ENCODE results near the gene PRKCZ.

Gene PRKCZ

DNA sequence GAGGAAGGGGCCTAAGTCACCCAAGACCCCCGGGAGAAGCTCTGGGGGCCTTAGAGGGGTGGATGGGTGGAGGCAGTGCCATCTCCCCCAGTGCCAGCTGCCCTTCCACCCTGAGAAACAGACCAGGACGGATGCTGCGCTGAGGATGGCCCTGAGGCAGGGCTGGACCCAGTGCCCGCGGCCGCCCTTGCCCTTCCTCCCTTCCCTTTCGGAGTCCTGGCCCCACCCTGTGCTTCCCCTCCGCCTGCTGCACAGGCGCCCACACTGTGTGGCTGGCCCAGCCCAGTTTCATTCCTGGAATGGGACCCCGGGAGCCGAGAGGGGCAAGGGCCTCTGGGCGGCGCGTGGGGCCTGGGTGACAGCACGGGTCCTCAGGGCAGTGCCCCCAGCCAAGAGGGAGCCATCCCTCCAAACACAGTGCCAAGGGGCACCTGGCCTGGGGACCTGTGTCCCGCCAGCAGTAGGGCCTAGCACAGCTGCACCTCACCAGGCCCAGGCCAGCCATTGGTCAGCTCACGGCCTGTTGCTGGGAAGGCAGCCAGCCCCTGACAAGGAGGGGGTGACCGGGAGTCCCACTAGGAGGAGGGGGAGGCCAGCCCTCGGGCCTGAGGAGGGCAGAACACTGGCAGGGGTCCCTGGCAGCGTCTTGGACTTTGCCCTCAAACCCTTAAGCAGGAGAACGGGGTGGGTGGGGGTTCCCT, 164.5 kb downstream of the PRKCZ start:
- no peak for DNase-seq

DNA sequence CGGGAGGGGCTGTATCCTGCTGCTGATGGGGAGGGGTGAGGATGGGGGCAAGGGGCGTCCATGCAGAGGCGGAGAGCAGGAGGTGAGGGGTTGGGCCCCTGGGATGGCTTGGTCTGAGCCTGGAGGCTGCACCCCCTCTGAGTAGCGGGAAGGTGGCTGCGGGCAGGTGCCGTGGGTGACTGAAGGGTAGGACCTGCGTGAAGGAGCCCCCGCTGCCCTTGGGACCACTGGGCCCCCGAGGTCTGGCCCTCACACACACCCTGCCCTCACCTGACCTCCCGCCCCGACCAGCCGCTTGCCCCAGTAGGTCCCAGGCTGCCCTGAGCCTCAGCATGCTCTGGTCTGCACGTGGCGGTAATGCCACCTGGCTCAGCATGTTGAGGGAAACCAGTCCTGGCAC, 165.1 kb downstream of the PRKCZ start:
- DNase-seq: no peak

DNA sequence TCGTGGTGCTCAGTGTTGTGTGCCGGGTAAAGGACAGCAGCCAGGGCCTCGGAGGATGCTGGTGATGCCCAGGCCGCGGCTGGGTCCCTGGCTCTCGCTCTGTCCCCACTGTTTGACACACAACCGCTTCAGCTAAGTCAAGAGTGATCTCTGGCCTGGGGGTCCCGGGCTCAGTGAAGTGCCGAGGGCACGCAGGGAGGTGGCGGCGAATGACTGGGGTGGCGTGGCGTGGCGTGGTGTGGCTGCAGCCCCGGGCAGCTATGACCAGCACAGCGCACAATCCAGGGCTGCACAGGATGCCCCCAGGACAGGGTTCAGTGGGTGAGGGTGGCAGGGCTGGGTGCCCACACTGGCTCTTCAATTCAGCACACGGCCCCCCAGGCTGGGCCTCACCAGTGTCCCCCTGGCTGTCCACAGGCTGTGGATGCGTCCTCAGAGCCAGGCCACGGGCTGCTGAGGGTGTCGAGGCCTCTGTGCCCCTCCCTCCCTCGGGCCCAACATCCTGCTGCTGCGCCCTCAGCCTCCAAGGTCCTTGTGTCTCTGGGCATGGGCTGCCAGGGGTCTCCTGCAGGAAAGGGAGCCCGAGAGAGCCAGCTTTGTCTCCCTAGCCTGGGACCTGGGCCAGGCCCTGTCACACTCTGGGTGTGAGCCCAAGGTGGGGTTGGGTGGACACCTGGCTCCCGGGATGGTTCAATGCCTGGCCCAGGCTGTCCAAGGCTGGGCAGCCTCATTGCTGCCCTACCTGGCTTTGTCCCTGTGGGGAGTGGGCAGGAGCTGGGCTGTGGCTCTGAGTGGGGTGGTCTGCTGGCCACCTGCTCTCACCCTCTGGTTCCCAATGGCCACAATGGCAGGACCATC, 165.9 kb downstream of the PRKCZ start:
- no peak for DNase-seq

DNA sequence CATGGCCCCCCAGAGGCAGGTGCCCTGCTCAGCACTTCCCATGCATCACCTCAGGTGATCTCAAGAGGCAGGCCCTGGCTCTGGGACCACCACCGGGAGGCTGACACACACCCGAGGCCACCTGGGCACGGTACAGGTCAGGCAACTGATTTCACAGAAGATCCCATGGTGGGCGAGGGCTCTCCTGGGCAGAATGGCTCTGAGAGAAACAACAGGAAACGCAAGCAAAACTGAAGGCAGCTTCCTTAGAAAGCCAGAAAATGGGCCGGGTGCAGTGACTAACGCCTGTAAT, 166.5 kb downstream of the PRKCZ start:
- no peak for DNase-seq

DNA sequence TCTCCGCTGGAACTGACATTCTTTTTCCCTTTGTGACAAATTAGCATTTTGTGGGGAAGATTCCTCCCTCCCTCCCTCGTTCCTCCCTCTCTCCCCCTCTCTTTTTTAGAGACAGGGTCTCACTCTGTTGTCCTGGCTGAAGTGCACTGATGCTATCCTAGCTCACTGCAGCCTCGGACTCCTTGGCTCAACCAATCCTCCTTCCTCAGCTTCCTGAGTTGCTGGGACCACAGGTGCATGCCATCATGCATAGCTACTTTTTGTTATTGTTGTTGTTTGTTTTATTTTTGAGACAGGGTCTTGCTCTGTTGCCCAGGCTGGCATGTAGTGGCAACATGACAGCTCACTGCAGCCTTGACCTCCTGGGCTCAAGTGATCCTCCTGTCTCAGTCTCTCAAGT, 171.1 kb downstream of the PRKCZ start:
- no peak for DNase-seq

DNA sequence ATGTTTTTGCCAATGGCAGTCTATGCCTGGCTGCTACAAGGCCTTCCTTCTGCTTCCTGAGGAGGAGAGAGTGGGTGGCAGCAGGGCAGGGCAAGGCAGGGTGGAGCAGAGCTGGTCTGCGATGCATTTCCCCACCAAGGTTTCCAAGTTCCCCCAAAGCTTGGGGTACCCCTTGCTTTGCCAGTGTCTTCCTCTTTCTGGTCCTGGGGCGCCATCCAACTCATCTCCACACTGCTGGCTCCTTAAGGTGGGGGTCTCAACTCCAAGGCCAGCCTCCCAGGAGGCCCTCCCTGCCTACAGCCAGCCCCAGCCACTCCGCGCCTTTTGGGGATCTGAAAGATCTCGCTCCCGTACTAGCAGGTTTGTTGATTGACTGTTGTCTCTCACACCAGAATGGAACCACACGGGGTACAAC, 174.0 kb downstream of the PRKCZ start:
- no peak for DNase-seq

DNA sequence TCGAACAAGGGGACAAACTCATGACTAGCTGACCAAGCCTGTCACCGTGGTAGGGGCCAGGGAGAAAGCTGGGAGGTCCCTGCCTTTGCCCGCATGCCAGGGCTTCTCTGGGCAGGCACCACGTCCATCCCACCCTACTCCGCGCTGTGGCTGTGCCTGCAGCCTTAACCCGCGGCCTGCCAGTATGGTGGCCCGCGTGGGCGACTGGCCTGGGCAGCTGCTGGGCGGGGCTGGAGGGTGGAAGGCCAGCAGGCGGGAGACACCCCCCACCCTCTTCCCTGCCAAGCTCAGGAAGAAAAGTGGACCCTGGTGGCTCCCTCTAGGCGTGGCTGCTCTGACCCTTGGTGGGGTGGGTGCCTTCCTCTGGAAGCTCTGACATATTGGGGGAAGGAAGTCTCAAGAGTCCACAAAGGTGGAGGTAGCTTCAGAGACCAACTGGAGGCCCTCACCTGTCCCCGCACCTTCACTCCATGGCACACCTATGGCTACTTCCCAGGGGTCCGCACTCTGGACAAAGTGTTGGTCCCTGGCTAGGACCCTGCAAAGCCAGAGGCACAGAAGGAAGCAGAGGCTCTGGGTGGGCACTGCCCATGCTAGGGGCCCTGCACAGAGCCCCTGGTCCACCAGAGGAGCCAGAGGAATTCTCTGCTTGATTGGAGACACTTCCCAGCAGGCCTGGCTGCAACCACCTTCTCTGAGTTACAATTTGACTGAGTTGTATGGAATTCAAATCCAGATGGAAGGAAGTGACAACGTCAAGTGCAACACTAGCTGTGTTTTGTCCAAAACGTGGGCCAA, 174.6 kb downstream of the PRKCZ start:
- DNase-seq: no peak

DNA sequence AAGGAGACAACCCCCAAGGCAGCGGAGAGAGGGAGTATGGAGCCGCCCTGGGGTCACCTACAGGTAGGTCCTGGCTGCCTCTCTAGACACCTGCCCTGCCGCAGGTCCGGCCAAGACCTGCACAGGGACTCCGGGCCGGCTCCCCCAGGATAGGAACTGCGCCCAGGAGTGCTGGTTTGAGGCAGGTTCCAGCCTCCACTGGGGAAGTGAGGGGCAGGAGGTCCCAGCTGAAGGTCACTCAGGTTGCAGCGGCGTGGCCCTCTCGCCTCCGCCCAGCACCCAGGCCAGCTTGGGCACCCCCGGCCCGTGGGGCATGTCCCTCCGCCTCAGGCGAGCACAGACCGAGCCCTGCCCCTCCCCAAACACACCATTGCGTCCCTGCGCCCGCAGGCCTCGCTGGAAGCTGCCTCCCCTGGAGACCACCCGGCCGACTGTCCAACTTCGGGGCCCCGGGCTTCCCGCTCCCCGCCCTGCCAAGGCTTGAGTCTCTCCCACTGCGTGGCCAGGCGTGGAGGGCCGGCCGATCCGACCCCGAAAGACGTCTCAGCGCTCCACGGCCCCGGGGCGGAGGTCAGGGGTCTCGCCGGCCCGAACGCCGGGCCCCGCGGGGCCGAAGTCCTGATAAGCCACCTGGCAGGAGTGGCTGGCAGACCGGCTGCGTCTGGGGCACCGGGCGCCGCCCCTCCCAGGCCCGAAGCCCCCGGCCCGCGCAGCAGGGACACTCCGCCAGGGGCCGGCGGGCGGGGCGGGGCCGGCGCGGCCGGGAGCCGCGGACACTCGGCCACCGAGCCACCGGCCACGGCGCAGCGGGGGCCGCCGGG, 176.5 kb downstream of the PRKCZ start:
- DNase-seq: no peak

DNA sequence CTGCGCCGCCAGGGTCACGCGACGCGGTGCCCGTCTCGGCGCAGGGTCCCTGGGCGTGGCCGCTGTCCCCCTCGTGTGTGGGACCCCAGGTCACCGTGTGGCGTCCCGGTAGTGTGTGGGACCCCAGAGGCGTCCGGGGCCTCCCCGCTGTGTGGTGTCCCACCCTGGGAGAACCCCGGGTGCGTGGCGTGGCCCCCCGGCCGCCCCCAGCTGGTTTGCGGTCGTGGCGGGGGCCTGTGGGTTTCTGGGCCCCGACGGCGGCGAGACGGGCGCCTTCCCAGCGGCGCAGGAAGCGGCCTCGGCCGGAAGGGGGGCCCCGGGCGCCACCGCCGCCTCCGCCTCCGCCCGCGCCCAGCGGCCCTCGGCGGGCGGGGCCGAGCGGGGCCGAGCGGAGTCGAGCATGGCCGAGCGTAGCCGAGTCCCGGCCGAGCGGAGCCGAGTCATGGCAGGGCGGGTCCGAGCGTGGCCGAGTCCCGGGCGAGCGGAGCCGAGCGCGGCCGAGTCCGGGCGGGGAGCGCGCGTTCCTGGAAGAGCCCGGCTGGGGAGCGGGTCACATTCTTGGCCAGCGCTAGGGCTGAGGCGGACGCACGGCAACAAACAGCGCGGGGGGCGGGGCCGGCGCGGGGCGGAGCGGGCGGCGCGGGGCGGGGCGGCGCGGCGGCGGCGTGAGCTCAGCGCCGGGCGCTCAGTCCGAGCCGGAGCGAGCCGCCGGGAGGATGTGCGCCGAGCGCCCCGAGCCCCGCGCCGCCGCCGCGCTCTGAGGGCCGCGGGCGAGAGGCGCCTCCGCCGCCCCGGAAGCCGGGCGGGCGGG, 177.3 kb downstream of the PRKCZ start:
- DNase-seq: peak; percentile 99

DNA sequence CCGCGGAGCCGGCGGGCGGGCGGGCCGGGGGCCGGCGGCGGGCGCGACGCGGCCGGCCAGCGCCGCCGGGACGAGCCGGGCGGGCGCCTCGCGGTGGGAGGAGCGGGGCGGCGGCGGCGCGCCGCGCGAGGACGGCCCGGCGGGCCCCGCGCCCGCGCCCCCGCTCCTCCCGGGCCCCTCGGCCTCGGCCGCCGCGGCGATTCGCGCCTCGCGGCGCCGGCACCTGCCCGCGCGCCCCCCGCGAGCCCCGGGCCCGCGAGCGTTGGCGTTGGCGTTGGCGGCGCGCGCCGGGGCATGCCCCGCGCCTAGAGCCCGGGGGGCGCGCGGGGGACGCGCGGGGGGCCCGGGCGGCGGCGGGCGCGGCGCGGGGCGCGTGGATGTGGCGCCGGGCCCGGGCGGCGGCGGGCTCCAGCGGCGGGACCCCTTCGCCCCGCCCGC, 178.0 kb downstream of the PRKCZ start, which contains the start of gene SKI:
Gene SKI (plus strand): TSS at position 163 of the 438 bp plus-strand sequence. CDS start 448 bp downstream, outside the sequence.
- no peak for DNase-seq

DNA sequence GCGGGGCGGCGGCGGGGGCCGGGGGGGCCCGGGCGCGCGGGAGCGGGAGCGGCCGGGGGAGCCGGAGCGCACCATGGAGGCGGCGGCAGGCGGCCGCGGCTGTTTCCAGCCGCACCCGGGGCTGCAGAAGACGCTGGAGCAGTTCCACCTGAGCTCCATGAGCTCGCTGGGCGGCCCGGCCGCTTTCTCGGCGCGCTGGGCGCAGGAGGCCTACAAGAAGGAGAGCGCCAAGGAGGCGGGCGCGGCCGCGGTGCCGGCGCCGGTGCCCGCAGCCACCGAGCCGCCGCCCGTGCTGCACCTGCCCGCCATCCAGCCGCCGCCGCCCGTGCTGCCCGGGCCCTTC, 178.5 kb downstream of the PRKCZ start:
- DNase-seq: no peak

DNA sequence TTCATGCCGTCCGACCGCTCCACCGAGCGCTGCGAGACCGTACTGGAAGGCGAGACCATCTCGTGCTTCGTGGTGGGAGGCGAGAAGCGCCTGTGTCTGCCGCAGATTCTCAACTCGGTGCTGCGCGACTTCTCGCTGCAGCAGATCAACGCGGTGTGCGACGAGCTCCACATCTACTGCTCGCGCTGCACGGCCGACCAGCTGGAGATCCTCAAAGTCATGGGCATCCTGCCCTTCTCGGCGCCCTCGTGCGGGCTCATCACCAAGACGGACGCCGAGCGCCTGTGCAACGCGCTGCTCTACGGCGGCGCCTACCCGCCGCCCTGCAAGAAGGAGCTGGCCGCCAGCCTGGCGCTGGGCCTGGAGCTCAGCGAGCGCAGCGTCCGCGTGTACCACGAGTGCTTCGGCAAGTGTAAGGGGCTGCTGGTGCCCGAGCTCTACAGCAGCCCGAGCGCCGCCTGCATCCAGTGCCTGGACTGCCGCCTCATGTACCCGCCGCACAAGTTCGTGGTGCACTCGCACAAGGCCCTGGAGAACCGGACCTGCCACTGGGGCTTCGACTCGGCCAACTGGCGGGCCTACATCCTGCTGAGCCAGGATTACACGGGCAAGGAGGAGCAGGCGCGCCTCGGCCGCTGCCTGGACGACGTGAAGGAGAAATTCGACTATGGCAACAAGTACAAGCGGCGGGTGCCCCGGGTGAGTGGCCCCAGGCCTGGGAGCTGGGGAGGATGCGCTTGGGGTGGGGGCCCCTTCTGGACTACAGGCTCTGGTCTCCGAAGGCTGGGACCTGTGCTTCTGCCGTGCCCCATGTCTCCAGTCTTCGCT, 179.0 kb downstream of the PRKCZ start:
- peak; percentile 74 for DNase-seq

DNA sequence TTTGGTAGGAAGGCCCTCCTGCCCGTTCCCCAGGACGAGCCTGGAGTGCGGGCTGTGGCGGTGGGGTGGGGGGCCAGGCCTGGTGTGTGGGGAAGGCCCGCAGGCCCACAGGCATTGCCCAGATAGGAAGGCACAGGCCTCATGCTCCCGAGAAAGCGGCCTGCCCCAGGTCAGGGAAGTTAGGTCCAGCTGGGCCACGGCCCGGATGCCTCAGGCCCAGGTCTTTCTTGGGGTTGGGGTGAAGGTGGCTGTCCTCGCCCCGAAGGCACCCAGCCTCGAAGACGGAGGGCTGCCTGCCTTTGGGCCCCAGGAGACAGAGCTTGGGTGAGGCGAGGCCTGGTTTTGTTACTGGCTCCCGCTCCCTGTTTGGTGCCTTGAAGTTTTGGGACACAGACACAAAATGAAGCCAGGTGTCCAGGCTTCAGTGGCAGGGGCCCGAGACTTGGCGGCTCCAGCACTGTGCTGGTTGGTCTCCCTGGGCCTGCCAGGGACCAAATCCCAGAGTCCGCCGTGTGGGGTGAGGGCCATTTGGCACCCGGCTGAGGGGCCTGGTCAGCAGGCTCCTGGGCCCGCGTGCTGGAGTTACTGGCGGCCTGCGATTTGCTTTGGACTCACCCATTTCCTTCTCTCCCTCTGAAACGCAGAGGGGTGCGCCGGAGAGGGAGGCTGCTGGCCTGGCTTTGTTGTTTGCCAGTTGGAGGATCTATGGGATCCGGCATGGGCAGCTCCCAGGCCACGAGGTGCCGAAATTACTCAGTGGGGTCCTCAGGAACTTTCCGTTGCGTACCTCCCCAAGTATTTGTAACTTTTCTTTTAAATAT, 179.9 kb downstream of the PRKCZ start:
- DNase-seq: no peak

DNA sequence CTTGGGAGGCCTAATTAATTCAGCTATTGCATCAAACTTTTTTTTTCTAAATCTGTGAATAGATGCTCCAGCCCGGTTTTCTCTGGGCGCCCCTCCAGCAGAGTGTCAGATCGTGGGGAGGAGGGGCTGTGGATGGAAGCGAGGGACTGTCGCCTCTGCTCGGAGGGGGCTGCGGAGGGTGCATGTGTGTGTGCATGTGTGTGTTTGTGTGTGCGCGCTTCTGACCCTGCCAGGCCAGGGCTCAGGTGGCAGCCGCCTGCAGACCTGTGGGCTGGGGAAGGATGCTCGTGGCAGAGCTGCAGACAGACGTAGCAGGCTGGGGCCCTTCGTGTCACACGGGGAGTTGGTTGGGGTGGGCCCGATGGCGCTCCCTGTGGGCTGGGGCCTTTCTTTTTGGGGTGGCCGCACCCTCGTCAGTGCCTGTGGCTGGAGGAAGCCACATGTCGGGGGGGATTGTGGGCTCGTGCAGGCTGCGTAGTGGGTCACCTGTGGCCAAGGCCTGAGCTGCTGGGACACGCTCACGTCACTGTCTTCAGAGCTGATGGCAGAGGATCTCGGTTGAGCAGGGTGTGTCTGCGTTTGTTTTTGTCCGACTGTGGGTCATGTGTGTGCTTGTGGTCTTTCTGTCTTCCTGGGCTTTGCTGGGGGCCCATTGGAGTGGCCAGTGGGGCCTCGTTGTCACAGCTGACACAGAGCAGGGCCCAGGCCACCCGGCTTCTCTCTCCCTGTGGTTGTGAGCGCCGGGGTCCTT, 180.7 kb downstream of the PRKCZ start:
- no peak for DNase-seq

DNA sequence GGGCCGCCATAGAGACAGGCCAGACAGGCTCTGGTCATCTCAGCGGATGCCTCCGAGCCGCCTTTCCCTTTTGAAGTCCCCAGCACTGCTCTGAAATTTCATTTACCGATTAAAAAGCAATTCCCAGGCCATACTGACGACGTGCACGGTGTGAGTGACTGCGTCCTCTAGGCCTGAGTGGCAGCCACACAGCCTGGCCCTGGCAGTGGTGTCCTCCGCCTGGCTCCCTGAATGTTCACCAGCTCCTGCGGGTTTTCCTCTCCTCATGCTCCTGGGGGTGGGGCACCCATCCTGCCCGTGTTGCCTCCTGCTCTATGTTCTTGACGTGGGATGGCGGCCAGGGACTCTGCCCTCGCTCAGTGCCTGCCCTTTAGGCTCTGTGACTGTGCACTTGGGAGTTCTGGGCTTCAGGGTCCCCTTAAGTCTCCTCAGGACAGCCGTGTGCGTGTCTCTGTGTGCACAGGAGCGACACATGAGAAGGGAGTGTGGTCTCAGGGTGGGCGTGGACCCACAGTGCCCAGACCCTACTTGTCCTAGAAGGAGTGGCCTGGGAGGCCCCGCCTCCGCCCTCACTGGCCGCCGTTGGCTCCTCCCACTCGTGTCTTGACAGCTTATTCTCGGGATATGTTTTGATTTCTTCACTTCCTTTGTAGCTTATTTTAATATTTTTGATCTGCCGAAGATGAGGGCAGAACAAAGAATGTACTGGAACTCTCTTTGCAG, 181.5 kb downstream of the PRKCZ start:
- no peak for DNase-seq

DNA sequence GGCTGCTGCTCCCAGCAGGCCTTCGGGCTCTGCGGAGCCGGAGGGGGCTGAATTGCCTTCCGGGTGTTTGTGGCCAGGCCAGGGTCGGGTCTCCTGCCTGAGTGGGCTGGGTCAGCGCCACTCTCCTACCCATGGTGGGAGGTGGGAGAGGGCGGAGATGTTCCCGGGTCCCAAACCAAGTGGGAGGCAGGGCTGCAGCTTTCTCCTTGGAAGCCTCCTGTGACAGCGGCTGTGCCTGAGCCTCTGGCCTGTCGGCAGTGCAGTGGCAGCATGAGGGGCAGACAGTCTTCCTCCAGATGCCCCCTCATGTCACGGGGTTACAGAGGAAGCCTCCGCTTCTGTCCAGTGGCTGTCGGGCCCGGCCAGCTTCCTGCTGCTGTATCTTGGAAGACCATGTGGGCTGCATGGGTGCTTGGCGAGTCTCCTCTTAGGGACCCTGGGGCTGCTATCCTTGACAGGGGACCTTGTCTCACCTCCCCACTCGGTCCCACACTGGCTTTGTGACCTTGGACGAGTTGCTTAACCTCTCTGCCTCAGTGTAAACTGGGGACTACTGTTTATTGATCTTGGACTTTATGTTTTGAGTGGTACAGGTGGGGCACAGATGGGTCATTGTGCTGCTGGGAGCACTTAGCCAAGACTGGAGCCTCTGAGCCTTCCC, 182.2 kb downstream of the PRKCZ start:
- DNase-seq: no peak

DNA sequence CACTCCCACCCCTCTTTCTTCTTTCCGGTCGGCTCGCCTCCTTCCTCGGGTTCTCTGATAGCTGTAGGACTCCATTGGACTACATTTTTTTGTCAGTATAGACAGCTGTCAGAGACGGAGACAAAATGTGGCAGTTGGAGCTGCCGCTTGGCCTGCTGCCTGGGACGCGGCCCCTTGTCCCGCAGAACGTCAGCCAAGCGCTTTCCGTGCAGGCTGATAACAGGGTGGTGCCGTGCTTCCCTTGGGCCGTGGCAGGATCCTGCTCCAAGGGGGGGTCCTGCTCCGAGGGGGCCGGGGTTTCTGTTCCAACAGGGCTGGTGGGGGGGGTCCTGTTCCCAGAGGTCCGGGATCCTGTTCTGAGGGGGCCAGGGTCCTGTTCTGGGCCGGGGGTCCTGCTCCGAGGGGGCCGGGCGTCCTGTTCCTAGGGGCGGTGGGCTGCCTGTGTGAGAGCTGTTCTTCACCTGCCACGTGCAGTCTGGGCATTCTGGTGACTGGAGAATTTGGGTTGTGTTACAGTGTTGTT, 182.8 kb downstream of the PRKCZ start:
- DNase-seq: no peak

DNA sequence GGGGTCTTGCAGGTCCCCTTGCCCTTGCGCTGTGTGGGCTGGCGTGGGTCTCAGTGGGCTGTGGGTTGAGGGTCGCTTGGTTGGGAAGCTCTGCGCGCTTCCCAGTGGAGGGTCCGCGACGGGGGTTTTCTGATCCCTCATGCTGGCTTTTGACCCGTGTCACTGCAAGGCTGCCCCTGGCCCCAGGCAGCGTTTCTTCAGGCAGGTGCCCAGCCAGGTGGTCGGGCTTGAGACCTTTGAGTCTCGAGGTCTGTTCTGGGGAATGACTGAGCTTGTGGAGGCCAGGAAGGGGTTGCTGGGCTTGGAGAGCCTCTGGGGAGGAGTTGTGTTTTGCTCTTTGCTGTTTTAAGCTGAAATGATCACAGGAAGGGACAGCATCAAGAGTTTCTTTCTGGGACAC, 183.3 kb downstream of the PRKCZ start:
- DNase-seq: no peak
